ENCODE data around the gene EPN1. TPM values are rescaled to one million over a fixed set of nuclear protein-coding genes. Genes with fewer than 3 reads are reported as not detected.

The EPN1 gene
- total and polyA plus RNA-seq, 2 of the 13 experiments (the other 11 are each of a cell fraction or from before 2014, with no cell fraction given), result 28.9 to 31.7 TPM

DNA sequence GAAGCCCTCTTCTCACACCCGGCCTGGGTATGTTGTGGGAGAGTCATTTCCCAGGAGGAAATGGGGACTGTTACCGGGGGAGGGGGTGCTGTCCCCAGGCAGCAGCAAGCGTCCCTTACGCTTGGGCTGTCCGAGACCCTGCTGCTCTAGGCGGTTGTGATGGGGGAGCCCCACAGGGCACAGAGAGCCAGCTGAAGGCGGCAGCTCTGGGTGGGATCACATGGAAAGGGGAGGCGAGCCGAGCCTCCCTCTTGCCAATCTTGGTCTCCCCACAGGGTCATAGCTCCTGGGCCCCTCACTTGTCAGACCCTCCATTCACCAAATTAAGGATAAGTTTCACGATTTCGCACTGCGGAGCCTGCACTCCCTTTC lies 22.0 kb downstream of the EPN1 start:
- no peak for FAIRE-seq
- Histone ChIP-seq H3K4me2 (ENCODE audit: low read depth, low read length) (no peak overlapping the region), H3K79me2 (ENCODE audit: insufficient read depth, low read length) (no peaks in the 10 kb centered on the region), H3K9me3 (ENCODE audit: low read length) (no peaks in the 10 kb centered on the region), H3K27me3 (ENCODE audit: control insufficient read depth in 1 of 2, insufficient read depth in 2 of 2, low read length in 2 of 2) (no peaks in the 10 kb centered on the region), H3K9ac (ENCODE audit: insufficient read depth, low read depth, low read length) (no peak overlapping the region), H3K36me3 (replicated peaks in 1 of 2; ENCODE audit: control insufficient read depth in 1 of 2, insufficient read depth in 2 of 2, low read length in 2 of 2) (peaks cover 15 to 27% of the 10 kb centered on the region in 2 experiments; a peak in 4 of 5 replicates), H3K4me3 (replicated peaks in 1 of 3; ENCODE audit: insufficient read depth in 1 of 3, low read depth in 2 of 3, low read length in 3 of 3) (no peak overlapping the region), H3K4me1 (ENCODE audit: insufficient read depth, low read length) (no peaks in the 10 kb centered on the region), H2AFZ (ENCODE audit: low read length) (no peak overlapping the region), H4K20me1 (ENCODE audit: insufficient read depth, low read length) (no peaks in the 10 kb centered on the region), H3K27ac (ENCODE audit: extremely low read length, insufficient read depth, low read length) (no peak overlapping the region)
- in situ Hi-C loops (cut with HindIII; ENCODE audit: extremely low pct_ligation_motif_present, low pct_unique_long_range_greater_than_20kb), result no loop called here
- intact Hi-C loops (cut with micrococcal nuclease; ENCODE audit: unreplicated experiment), result no loop called here
- POLR2A ChIA-PET, result interaction anchor here (2.0 kb wide), 1 partner anchor 13 kb away, joined by 5 read pairs; no protein-coding TSS in a partner anchor
- TF ChIP-seq ZBTB8A (CRISPR knock-in tag; IDR thresholded peaks at IDR 0.05; ENCODE audit: borderline replicate concordance, low read depth), result no peak
- no peak for TF ChIP-seq SYNCRIP (IDR thresholded peaks at IDR 0.05; ENCODE audit: insufficient read depth, low read depth, low read length)
- no peak for TF ChIP-seq ZBTB38 (CRISPR knock-in tag; IDR thresholded peaks at IDR 0.05)
- TF ChIP-seq ISX (CRISPR knock-in tag; conservative IDR thresholded peaks at IDR 0.05), result no peak
- TF ChIP-seq ZNF282 (IDR thresholded peaks at IDR 0.05; ENCODE audit: partially characterized antibody), result no peak
- TF ChIP-seq ZNF17 (CRISPR knock-in tag; IDR thresholded peaks at IDR 0.05), result no peak
- TF ChIP-seq ZNF451 (CRISPR knock-in tag; IDR thresholded peaks at IDR 0.05), result no peak
- no peak for TF ChIP-seq ZBTB40 (IDR thresholded peaks at IDR 0.05)
- no peak for TF ChIP-seq ZBTB40 (CRISPR knock-in tag; IDR thresholded peaks at IDR 0.05)
- TF ChIP-seq ZNF616 (CRISPR knock-in tag; IDR thresholded peaks at IDR 0.05; ENCODE audit: low read depth), result no peak
- no peak for TF ChIP-seq GLI4 (CRISPR knock-in tag; IDR thresholded peaks at IDR 0.05; ENCODE audit: borderline replicate concordance)
- no peak for TF ChIP-seq U2AF2 (IDR thresholded peaks at IDR 0.05; ENCODE audit: low read depth, low read length)
- TF ChIP-seq TCF7 (IDR thresholded peaks at IDR 0.05; ENCODE audit: low read depth), result no peak
- TF ChIP-seq CREM (IDR thresholded peaks at IDR 0.05), result no peak
- no peak for TF ChIP-seq CREM (CRISPR knock-in tag; IDR thresholded peaks at IDR 0.05)
- no peak for TF ChIP-seq HMG20B (CRISPR knock-in tag; conservative IDR thresholded peaks at IDR 0.05)
- TF ChIP-seq ZNF639 (CRISPR knock-in tag; conservative IDR thresholded peaks at IDR 0.05), result no peak
- 92% methylated on average over 7 of the region's 12 CpGs for WGBS (ENCODE audit: low lambda C conversion rate)
- DNase-seq (ENCODE audit: low spot score), result no peak
- no TSS peak for BruUV-seq (replicated peaks)
- no peak for ATAC-seq
- CTCF ChIA-PET (ENCODE audit: low intra/inter-chr PET ratio, low total read pairs), result no interaction called here
